22Rv1 (cell line): ENCODE data around the gene UQCR10.

ENCODE experiments used
- CTCF ChIP-seq: fragments of 450-650 bp; IDR thresholded peaks from 2 replicates; pipeline ENCODE4 v1.5.1; 2017; ENCODE audit warnings: mild to moderate bottlenecking
- ZFX ChIP-seq: fragments of 450-650 bp; IDR thresholded peaks from 2 replicates; pipeline ENCODE4 v1.6.1; 2017; ENCODE audit warnings: antibody characterized with exemption, borderline replicate concordance

DNA sequence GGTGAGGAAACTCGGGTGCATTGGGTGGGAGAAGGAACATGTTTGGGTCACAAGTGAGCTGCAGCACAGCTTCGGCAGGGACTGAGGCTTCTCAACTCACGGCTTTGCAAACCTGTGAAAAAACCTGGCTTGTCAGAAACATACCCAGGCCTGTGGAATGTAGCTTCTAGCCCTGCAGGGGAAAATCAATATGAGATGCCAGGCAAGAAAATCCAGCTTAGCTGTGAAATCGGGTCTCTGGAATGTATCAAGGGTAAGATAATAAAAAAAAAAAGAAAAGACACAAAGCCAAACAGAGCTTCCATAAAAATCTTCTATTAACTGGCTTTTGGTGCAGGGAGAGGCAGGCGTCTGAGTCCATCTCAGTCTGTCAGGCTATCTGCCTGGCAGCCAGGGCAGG, 28.5 kb downstream of the UQCR10 start:
- TF ChIP-seq CTCF = no peak
- no peak for TF ChIP-seq ZFX
